ENCODE data around the gene NTM. TPM values are rescaled to one million over a fixed set of nuclear protein-coding genes. Genes with fewer than 3 reads are reported as not detected.

NTM gene
- total and polyA plus RNA-seq, 8 donors = 0.04 to 4.4 (median 0.50) TPM

- H3K27ac ChIP-seq = no peak overlapping the region
- no peak for ATAC-seq
- intact Hi-C loops (cut with DNase I) = no loop called here
- H3K36me3 ChIP-seq = no peaks in the 10 kb centered on the region
- no peak for DNase-seq
- FAIRE-seq = no peak
- H3K4me3 ChIP-seq = no peak overlapping the region
- peaks cover 7 to 12% (median 10%) of the 10 kb centered on the region in 3 donors for H3K4me1 ChIP-seq
- WGBS, 2 donors = 73 to 81% methylated on average over 10 of the region's 10 CpGs
- no peak for TF ChIP-seq CTCF (IDR thresholded peaks at IDR 0.05)
- H3K27me3 ChIP-seq = peaks cover 4 to 30% (median 9%) of the 10 kb centered on the region in 4 donors
- no peaks in the 10 kb centered on the region for H3K9me3 ChIP-seq
Measured at GRCh38 chr11:131372234-131372962, 2.0 kb downstream of the NTM start.

DNA sequence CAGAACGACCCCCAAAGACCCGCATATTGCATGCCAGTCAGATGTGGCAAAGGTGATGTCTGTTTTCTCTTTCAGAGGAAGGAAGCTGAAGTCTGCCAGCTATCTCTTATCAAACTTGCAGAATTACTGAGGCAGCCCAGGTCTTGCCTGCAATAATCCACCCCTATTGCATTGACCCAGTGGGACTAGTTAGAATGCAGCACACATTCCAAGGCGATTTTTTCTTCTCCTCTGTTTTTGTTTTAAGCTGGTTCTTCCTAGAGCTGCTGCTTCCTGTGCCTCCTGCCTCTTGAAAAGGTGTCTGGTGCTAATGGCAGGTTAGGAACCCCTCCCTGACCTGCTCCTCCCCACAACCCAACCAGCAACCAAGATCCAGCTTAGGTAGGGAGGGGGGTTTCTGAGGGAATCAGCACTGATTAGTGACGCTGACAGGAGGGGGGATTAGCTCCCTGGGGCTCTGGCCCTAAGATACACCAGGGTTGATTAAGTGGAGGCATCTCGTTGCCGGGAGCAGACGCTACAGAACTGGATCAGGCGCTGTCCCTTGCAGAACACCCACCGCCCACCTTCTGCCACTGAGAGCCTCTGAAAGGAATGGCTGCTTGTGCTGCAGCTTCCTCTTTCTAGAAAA, 2.8 kb downstream of the NTM start:
- intact Hi-C loops (cut with DNase I) = no loop called here
- Histone ChIP-seq H3K4me1 (peaks cover 7 to 12% (median 10%) of the 10 kb centered on the region in 3 donors), H3K27ac (no peak overlapping the region), H3K4me3 (no peak overlapping the region), H3K27me3 (peaks cover 4 to 30% (median 9%) of the 10 kb centered on the region in 4 donors), H3K36me3 (no peaks in the 10 kb centered on the region), H3K9me3 (no peaks in the 10 kb centered on the region)
- DNase-seq (no peak), FAIRE-seq (no peak), ATAC-seq (no peak)
- TF ChIP-seq CTCF (IDR thresholded peaks at IDR 0.05) = no peak
- 51 to 60% methylated on average over 9 of the region's 9 CpGs for WGBS, 2 donors

DNA sequence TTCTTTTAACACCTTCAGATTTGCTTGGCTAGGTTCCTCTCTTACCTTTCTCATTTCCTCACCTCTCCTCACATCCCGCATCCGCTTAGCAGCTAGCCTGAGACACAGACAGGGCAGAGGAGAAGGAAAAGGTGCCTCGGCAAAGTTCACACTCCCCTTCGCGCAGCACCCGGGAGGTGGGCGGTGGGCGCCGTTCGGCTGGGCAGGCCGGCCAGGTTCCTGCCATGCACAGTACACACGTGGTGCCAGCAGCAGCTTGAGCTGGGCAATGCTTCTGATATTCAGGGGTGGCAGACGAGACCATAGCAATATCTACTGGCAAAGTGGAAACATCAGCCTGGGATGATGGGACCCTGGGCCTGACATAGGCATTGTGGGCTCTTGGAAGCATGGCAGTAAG, 3.3 kb downstream of the NTM start:
- peaks cover 4 to 30% (median 9%) of the 10 kb centered on the region in 4 donors for H3K27me3 ChIP-seq
- no peak for TF ChIP-seq CTCF (IDR thresholded peaks at IDR 0.05)
- no peaks in the 10 kb centered on the region for H3K36me3 ChIP-seq
- no peak for ATAC-seq
- no peak for FAIRE-seq
- no peak overlapping the region for H3K4me3 ChIP-seq
- H3K4me1 ChIP-seq = peaks cover 7 to 12% (median 10%) of the 10 kb centered on the region in 3 donors
- H3K9me3 ChIP-seq = no peaks in the 10 kb centered on the region
- intact Hi-C loops (cut with DNase I) = no loop called here
- 63 to 69% methylated on average over 13 of the region's 13 CpGs for WGBS, 2 donors
- no peak for DNase-seq
- H3K27ac ChIP-seq = no peak overlapping the region

DNA sequence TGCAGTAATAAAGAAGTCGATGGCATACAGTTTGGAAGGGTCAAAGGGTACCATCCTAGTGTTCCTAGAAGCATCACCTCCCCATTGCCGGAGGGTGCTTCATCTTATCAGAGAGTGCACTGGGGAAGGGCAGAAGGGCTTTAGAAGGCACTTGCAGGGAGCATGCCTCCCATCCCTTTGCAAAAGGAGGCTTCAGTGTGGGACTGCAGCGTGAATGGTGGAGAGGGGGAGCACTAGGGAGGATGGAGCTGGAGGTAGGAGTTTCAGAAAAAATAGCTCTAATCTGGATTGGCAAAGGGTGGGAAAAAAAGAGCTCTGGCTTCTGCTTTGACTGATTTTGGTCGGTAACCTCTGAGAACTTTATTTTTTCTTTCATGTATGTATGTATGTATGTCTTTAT, 5.0 kb downstream of the NTM start:
- no peak overlapping the region for H3K27ac ChIP-seq
- peaks cover 4 to 30% (median 9%) of the 10 kb centered on the region in 4 donors for H3K27me3 ChIP-seq
- intact Hi-C loops (cut with DNase I) = no loop called here
- ATAC-seq (no peak), FAIRE-seq (no peak), DNase-seq (no peak)
- WGBS, 2 donors = 40 to 43% methylated on average over 4 of the region's 4 CpGs
- peaks cover 7 to 12% (median 10%) of the 10 kb centered on the region in 3 donors for H3K4me1 ChIP-seq
- H3K36me3 ChIP-seq = no peaks in the 10 kb centered on the region
- H3K9me3 ChIP-seq = no peaks in the 10 kb centered on the region
- H3K4me3 ChIP-seq = no peak overlapping the region
- no peak for TF ChIP-seq CTCF (IDR thresholded peaks at IDR 0.05)

- no peak for TF ChIP-seq CTCF (IDR thresholded peaks at IDR 0.05)
- intact Hi-C loops (cut with DNase I) = no loop called here
- DNase-seq (no peak), FAIRE-seq (no peak), ATAC-seq (no peak)
- Histone ChIP-seq H3K36me3 (no peaks in the 10 kb centered on the region), H3K27me3 (peaks cover 4 to 30% (median 9%) of the 10 kb centered on the region in 4 donors), H3K4me1 (peaks cover 6 to 8% (median 7%) of the 10 kb centered on the region in 3 donors), H3K9me3 (no peaks in the 10 kb centered on the region), H3K4me3 (no peak overlapping the region), H3K27ac (no peak overlapping the region)
- 68 to 79% methylated on average over 3 of the region's 3 CpGs for WGBS, 2 donors
Measured at GRCh38 chr11:131375915-131376314, 5.5 kb downstream of the NTM start.
